IMR-90 (cell line): ENCODE data around the gene ZNF446.

ENCODE experiments used
- BHLHE40 ChIP-seq: fragments of 150-350 bp; IDR thresholded peaks from 2 replicates; pipeline ENCODE4 v1.6.1; 2016; ENCODE audit warnings: mild to moderate bottlenecking, low read depth, low read length
- CEBPB ChIP-seq: IDR thresholded peaks from 2 replicates; pipeline ENCODE4 v1.6.1; 2012; ENCODE audit warnings: low read depth, low read length, improper control_type of control experiment
- ELK1 ChIP-seq: fragments of 150-350 bp; IDR thresholded peaks from 2 replicates; pipeline ENCODE4 v1.6.1; 2016; ENCODE audit warnings: low read depth, mild to moderate bottlenecking, low read length, moderate library complexity, borderline replicate concordance
- FOS ChIP-seq: fragments of 150-350 bp; IDR thresholded peaks from 2 replicates; pipeline ENCODE4 v1.6.1; 2016; ENCODE audit warnings: low read depth, low read length
- MAFK ChIP-seq: IDR thresholded peaks from 2 replicates; pipeline ENCODE4 v1.6.1; 2012; ENCODE audit warnings: low read depth, low read length, improper control_type of control experiment
- MAZ ChIP-seq: IDR thresholded peaks from 2 replicates; pipeline ENCODE4 v1.6.1; 2012; ENCODE audit warnings: low read depth, mild to moderate bottlenecking, low read length, improper control_type of control experiment, moderate library complexity, borderline replicate concordance
- MXI1 ChIP-seq: IDR thresholded peaks from 2 replicates; pipeline ENCODE4 v1.6.1; 2012; ENCODE audit warnings: low read depth, mild to moderate bottlenecking, low read length, moderate library complexity, borderline replicate concordance
- POLR2A ChIP-seq: IDR thresholded peaks from 2 replicates; pipeline ENCODE4 v1.6.1; 2012; ENCODE audit warnings: mild to moderate bottlenecking, low read depth, low read length
- RAD21 ChIP-seq: IDR thresholded peaks from 2 replicates; pipeline ENCODE4 v1.6.1; 2012; ENCODE audit warnings: low read length, improper control_type of control experiment
- RCOR1 ChIP-seq: IDR thresholded peaks from 2 replicates; pipeline ENCODE4 v1.6.1; 2012; ENCODE audit warnings: mild to moderate bottlenecking, low read length, improper control_type of control experiment; ENCODE audit not compliant: insufficient replicate concordance
- RFX5 ChIP-seq: IDR thresholded peaks from 2 replicates; pipeline ENCODE4 v1.8.0; 2012; ENCODE audit warnings: low read depth, mild to moderate bottlenecking, low read length, moderate library complexity
- SMC3 ChIP-seq: fragments of 150-350 bp; IDR thresholded peaks from 2 replicates; pipeline ENCODE4 v1.6.1; 2016; ENCODE audit warnings: low read depth, mild to moderate bottlenecking, antibody characterized with exemption, low read length, moderate library complexity
- USF2 ChIP-seq: fragments of 150-350 bp; IDR thresholded peaks from 2 replicates; pipeline ENCODE4 v1.6.1; 2017; ENCODE audit warnings: mild to moderate bottlenecking, antibody characterized with exemption, low read length, low read depth
- TF ChIP-seq, protein P1 (sequence below): conservative IDR thresholded peaks from 2 replicates; pipeline ENCODE4 v1.5.1; 2012; ENCODE audit warnings: mild to moderate bottlenecking, low read depth, low read length, improper control_type of control experiment

- no peak for TF ChIP-seq POLR2A
- no peak for TF ChIP-seq MXI1
- TF ChIP-seq, protein P1, sequence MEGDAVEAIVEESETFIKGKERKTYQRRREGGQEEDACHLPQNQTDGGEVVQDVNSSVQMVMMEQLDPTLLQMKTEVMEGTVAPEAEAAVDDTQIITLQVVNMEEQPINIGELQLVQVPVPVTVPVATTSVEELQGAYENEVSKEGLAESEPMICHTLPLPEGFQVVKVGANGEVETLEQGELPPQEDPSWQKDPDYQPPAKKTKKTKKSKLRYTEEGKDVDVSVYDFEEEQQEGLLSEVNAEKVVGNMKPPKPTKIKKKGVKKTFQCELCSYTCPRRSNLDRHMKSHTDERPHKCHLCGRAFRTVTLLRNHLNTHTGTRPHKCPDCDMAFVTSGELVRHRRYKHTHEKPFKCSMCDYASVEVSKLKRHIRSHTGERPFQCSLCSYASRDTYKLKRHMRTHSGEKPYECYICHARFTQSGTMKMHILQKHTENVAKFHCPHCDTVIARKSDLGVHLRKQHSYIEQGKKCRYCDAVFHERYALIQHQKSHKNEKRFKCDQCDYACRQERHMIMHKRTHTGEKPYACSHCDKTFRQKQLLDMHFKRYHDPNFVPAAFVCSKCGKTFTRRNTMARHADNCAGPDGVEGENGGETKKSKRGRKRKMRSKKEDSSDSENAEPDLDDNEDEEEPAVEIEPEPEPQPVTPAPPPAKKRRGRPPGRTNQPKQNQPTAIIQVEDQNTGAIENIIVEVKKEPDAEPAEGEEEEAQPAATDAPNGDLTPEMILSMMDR: no peak
- no peak for TF ChIP-seq CEBPB
- 0 out of 2 replicates have a peak, but pooled peaks have one; percentile 24 for TF ChIP-seq MAFK
- no peak for TF ChIP-seq SMC3
- TF ChIP-seq MAZ: no peak
- TF ChIP-seq RAD21: no peak
- no peak for TF ChIP-seq BHLHE40
- TF ChIP-seq USF2: no peak
- no peak for TF ChIP-seq FOS
- no peak for TF ChIP-seq ELK1
- TF ChIP-seq RCOR1: no peak
- no peak for TF ChIP-seq RFX5
Observed at GRCh38 chr19:58529405-58529804, 53.3 kb downstream of the ZNF446 start.
